ENCODE data around the gene MTNR1A.

MTNR1A gene

GRCh38 chr4:186581421-186581820 lies 26.1 kb upstream of the MTNR1A start:
- no peaks in the 10 kb centered on the region for H3K4me1 ChIP-seq (ENCODE audit: control insufficient read depth in 1 of 2, insufficient read depth in 1 of 2, low read depth in 1 of 2, low read length in 1 of 2)
- H3K27ac ChIP-seq, result no peak overlapping the region
- H3K4me3 ChIP-seq (ENCODE audit: low read depth in 1 of 2, low read length in 1 of 2), result no peak overlapping the region
- H3K36me3 ChIP-seq, result no peaks in the 10 kb centered on the region
- H3K27me3 ChIP-seq, result no peaks in the 10 kb centered on the region
- TF ChIP-seq, protein P1, sequence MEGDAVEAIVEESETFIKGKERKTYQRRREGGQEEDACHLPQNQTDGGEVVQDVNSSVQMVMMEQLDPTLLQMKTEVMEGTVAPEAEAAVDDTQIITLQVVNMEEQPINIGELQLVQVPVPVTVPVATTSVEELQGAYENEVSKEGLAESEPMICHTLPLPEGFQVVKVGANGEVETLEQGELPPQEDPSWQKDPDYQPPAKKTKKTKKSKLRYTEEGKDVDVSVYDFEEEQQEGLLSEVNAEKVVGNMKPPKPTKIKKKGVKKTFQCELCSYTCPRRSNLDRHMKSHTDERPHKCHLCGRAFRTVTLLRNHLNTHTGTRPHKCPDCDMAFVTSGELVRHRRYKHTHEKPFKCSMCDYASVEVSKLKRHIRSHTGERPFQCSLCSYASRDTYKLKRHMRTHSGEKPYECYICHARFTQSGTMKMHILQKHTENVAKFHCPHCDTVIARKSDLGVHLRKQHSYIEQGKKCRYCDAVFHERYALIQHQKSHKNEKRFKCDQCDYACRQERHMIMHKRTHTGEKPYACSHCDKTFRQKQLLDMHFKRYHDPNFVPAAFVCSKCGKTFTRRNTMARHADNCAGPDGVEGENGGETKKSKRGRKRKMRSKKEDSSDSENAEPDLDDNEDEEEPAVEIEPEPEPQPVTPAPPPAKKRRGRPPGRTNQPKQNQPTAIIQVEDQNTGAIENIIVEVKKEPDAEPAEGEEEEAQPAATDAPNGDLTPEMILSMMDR (IDR thresholded peaks at IDR 0.05), result no peak
- no peaks in the 10 kb centered on the region for H3K9me3 ChIP-seq

GRCh38 chr4:186580669-186581068 lies 25.3 kb upstream of the MTNR1A start:
- TF ChIP-seq, protein P1 (IDR thresholded peaks at IDR 0.05), result no peak

GRCh38 chr4:186570193-186570996 lies 15.0 kb upstream of the MTNR1A start:
- H3K4me3 ChIP-seq (ENCODE audit: low read depth in 1 of 2, low read length in 1 of 2), result no peak overlapping the region

More at GRCh38 chr4:186580669-186581068, 25.3 kb upstream of the MTNR1A start:
- no peak overlapping the region for H3K4me3 ChIP-seq (ENCODE audit: low read depth in 1 of 2, low read length in 1 of 2)
- no peaks in the 10 kb centered on the region for H3K36me3 ChIP-seq
- H3K27ac ChIP-seq, result no peak overlapping the region
- H3K4me1 ChIP-seq (ENCODE audit: control insufficient read depth in 1 of 2, insufficient read depth in 1 of 2, low read depth in 1 of 2, low read length in 1 of 2), result no peaks in the 10 kb centered on the region
- no peaks in the 10 kb centered on the region for H3K9me3 ChIP-seq
- no peaks in the 10 kb centered on the region for H3K27me3 ChIP-seq

GRCh38 chr4:186569533-186570192 lies 14.3 kb upstream of the MTNR1A start:
- Histone ChIP-seq H3K9me3 (no peaks in the 10 kb centered on the region), H3K4me1 (ENCODE audit: control insufficient read depth in 1 of 2, insufficient read depth in 1 of 2, low read depth in 1 of 2, low read length in 1 of 2) (no peaks in the 10 kb centered on the region), H3K27me3 (no peaks in the 10 kb centered on the region), H3K36me3 (no peaks in the 10 kb centered on the region), H3K27ac (no peak overlapping the region), H3K4me3 (ENCODE audit: low read depth in 1 of 2, low read length in 1 of 2) (no peak overlapping the region)
- TF ChIP-seq, protein P1 (IDR thresholded peaks at IDR 0.05), result no peak

More at GRCh38 chr4:186570193-186570996, 15.0 kb upstream of the MTNR1A start:
- no peaks in the 10 kb centered on the region for H3K36me3 ChIP-seq
- no peak overlapping the region for H3K27ac ChIP-seq
- H3K27me3 ChIP-seq, result no peaks in the 10 kb centered on the region
- H3K9me3 ChIP-seq, result no peaks in the 10 kb centered on the region
- H3K4me1 ChIP-seq (ENCODE audit: control insufficient read depth in 1 of 2, insufficient read depth in 1 of 2, low read depth in 1 of 2, low read length in 1 of 2), result no peaks in the 10 kb centered on the region
- TF ChIP-seq, protein P1 (IDR thresholded peaks at IDR 0.05), result no peak

GRCh38 chr4:186566068-186566467 lies 10.7 kb upstream of the MTNR1A start:
- Histone ChIP-seq H3K4me1 (ENCODE audit: control insufficient read depth in 1 of 2, insufficient read depth in 1 of 2, low read depth in 1 of 2, low read length in 1 of 2) (no peaks in the 10 kb centered on the region), H3K27me3 (no peaks in the 10 kb centered on the region), H3K4me3 (ENCODE audit: low read depth in 1 of 2, low read length in 1 of 2) (no peak overlapping the region), H3K27ac (no peak overlapping the region), H3K36me3 (no peaks in the 10 kb centered on the region), H3K9me3 (no peaks in the 10 kb centered on the region)
- TF ChIP-seq, protein P1 (IDR thresholded peaks at IDR 0.05), result no peak
